Measurements from ENCODE around the gene ZNF747. TPM values are rescaled to one million over a fixed set of nuclear protein-coding genes. Genes with fewer than 3 reads are reported as not detected.

The ZNF747 gene
- total and polyA plus RNA-seq, 10 of the 15 experiments (the other 5 are each of a cell fraction or from before 2014, with no cell fraction given): 1.0 to 13.0 (median 7.2) TPM

- TF ChIP-seq CBX5 (IDR thresholded peaks at IDR 0.05; ENCODE audit: low read depth) (0 out of 2 replicates have a peak, but pooled peaks have one; percentile 28), ZSCAN29 (IDR thresholded peaks at IDR 0.05) (peak; percentile 46; the same call in 1 of the 2 replicates), BHLHE40 (IDR thresholded peaks at IDR 0.05; ENCODE audit: borderline replicate concordance in 1 of 2, low read depth in 2 of 2, low read length in 1 of 2) (peak in 1 of 2 experiments; percentile 31; a peak in 1 of 4 replicates), RELA (IDR thresholded peaks at IDR 0.05; ENCODE audit: borderline replicate concordance, partially characterized antibody) (no peak), SMARCA5 (IDR thresholded peaks at IDR 0.05) (peak; percentile 52; the same call in 1 of the 2 replicates), CTCF (IDR thresholded peaks at IDR 0.05 in 2 of 3, conservative IDR thresholded peaks at IDR 0.05 in 1 of 3; ENCODE audit: control insufficient read depth in 2 of 3, extremely low read depth in 1 of 3, insufficient read depth in 1 of 3, low read depth in 3 of 3, low read length in 3 of 3) (0 out of 6 replicates have a peak, but pooled peaks of 1 of the 3 experiments have one; percentile 3), IKZF2 (IDR thresholded peaks at IDR 0.05) (no peak; a peak in 1 of 4 replicates), ATF3 (IDR thresholded peaks at IDR 0.05; ENCODE audit: borderline replicate concordance, extremely low read depth, low read depth, low read length) (no peak), SIN3A (IDR thresholded peaks at IDR 0.05; ENCODE audit: low read depth, low read length) (peak; percentile 100), EGR1 (IDR thresholded peaks at IDR 0.05; ENCODE audit: borderline replicate concordance in 1 of 2, low read depth in 2 of 2, low read length in 2 of 2) (0 out of 3 replicates have a peak, but pooled peaks of 1 of the 2 experiments have one; percentile 32), TAF1 (IDR thresholded peaks at IDR 0.05; ENCODE audit: borderline replicate concordance, low read depth, low read length) (peak; percentile 64; the same call in 1 of the 2 replicates), ZBTB4 (CRISPR knock-in tag; IDR thresholded peaks at IDR 0.05) (0 out of 2 replicates have a peak, but pooled peaks have one; percentile 25), RFX5 (IDR thresholded peaks at IDR 0.05; ENCODE audit: low read depth, low read length) (no peak), SIX5 (IDR thresholded peaks at IDR 0.05; ENCODE audit: low read depth, low read length, severe bottlenecking) (peak; percentile 84), RAD21 (IDR thresholded peaks at IDR 0.05; ENCODE audit: insufficient read depth, low read depth, low read length) (no peak), RUNX3 (IDR thresholded peaks at IDR 0.05; ENCODE audit: low read length) (peak; percentile 76; the same call in 1 of the 2 replicates), GATAD2B (conservative IDR thresholded peaks at IDR 0.05; ENCODE audit: low read depth) (peak; percentile 68; the same call in 1 of the 2 replicates), ASH2L (IDR thresholded peaks at IDR 0.05; ENCODE audit: borderline replicate concordance, low read depth) (no peak; the same call in 1 of the 2 replicates), ATF7 (IDR thresholded peaks at IDR 0.05; ENCODE audit: low read depth) (peak; percentile 64; the same call in 1 of the 2 replicates), GABPA (IDR thresholded peaks at IDR 0.05; ENCODE audit: low read depth) (peak; percentile 65; the same call in 1 of the 2 replicates), JUND (IDR thresholded peaks at IDR 0.05; ENCODE audit: low read depth, low read length) (no peak), IRF3 (IDR thresholded peaks at IDR 0.05) (peak; percentile 81)
These were observed 37.0 kb upstream of the ZNF747 start, which contains the start of gene ZNF688 (continued) for GRCh38 chr16:30571445-30572322.
